K562 (cell line): Measurements from ENCODE around the gene HSPB1. TPM values are rescaled to one million over a fixed set of nuclear protein-coding genes. Genes with fewer than 3 reads are reported as not detected.

Experiments
- ARNT ChIP-seq, 2 experiments: fragments of 450-650 bp; IDR thresholded peaks; 2 replicates each; pipeline ENCODE4 v1.6.1; 2016; ENCODE audit warnings: mild to moderate bottlenecking in 1 of 2
- CSDE1 ChIP-seq, 2 experiments: fragments of 450-650 bp; IDR thresholded peaks; 2 replicates each; pipeline ENCODE4 v1.6.1; 2016; ENCODE audit warnings: mild to moderate bottlenecking in 1 of 2
- E2F3 ChIP-seq: fragments of 250-450 bp; sonication (Bioruptor Pico); IDR thresholded peaks from 2 replicates; pipeline ENCODE4 v1.4.0; 2020; ENCODE audit warnings: mild to moderate bottlenecking
- FOXJ3 ChIP-seq: sonication (generic); formaldehyde crosslinking; IDR thresholded peaks from 2 replicates; pipeline ENCODE4 v1.4.0; 2020; ENCODE audit warnings: mild to moderate bottlenecking, missing genetic modification reagents
- KDM5B ChIP-seq: fragments of 200-600 bp; sonication (generic); IDR thresholded peaks from 2 replicates; pipeline ENCODE4 v1.6.1; 2012; ENCODE audit warnings: low read depth, mild to moderate bottlenecking, moderate library complexity, low read length, control low read depth, inconsistent platforms; ENCODE audit not compliant: insufficient replicate concordance
- KLF10 ChIP-seq: fragments of 250-450 bp; sonication (Bioruptor Pico); IDR thresholded peaks from 2 replicates; pipeline ENCODE4 v1.6.1; 2021; ENCODE audit warnings: matching md5 sums
- MAZ ChIP-seq, 2 experiments: fragments of 450-650 bp in 1 of 2; sonication (generic) in 1 of 2; formaldehyde crosslinking; IDR thresholded peaks in 1 of 2; conservative IDR thresholded peaks in 1 of 2; 2 replicates each; pipeline versions ENCODE4 v1.4.0 to v1.5.0; 2020; ENCODE audit warnings: mild to moderate bottlenecking in 1 of 2, missing genetic modification reagents in 1 of 2
- MEF2D ChIP-seq: conservative IDR thresholded peaks from 2 replicates; pipeline ENCODE4 v1.6.1; 2016; ENCODE audit warnings: low read depth, missing genetic modification characterization, missing compliant biosample characterization
- NCOA6 ChIP-seq: fragments of 450-650 bp; IDR thresholded peaks from 2 replicates; pipeline ENCODE4 v1.6.1; 2017; ENCODE audit warnings: mild to moderate bottlenecking
- PML ChIP-seq: IDR thresholded peaks from 2 replicates; pipeline ENCODE4 v1.6.1; 2012; ENCODE audit warnings: low read length, inconsistent platforms
- POLR2G ChIP-seq: fragments of 200-400 bp; formaldehyde crosslinking; IDR thresholded peaks from 2 replicates; pipeline ENCODE4 v1.6.1; 2017; ENCODE audit warnings: low read depth, mild to moderate bottlenecking, antibody characterized with exemption, low read length, moderate library complexity
- POLR3A ChIP-seq: IDR thresholded peaks from 2 replicates; pipeline ENCODE4 v1.6.1; 2011; ENCODE audit warnings: borderline replicate concordance, mild to moderate bottlenecking, moderate library complexity; ENCODE audit not compliant: insufficient read length, insufficient read depth; ENCODE audit errors: extremely low read depth
- SPI1 ChIP-seq: IDR thresholded peaks from 2 replicates; pipeline ENCODE4 v1.6.1; 2011; ENCODE audit warnings: low read depth, low read length, control low read depth, borderline replicate concordance
- SREBF1 ChIP-seq: fragments of 150-350 bp; IDR thresholded peaks from 2 replicates; pipeline ENCODE4 v1.6.1; 2014; ENCODE audit warnings: antibody characterized with exemption, low read depth, low read length, borderline replicate concordance
- STAT5B ChIP-seq: fragments of 250-450 bp; sonication (Bioruptor Pico); IDR thresholded peaks from 2 replicates; pipeline ENCODE4 v1.8.0; 2021; ENCODE audit warnings: mild to moderate bottlenecking, inconsistent platforms
- ZKSCAN3 ChIP-seq: fragments of 250-450 bp; sonication (Bioruptor Pico); IDR thresholded peaks from 2 replicates; pipeline ENCODE4 v1.4.0; 2020
- ZNF175 ChIP-seq: fragments of 200-800 bp; sonication (Bioruptor generic); IDR thresholded peaks from 2 replicates; pipeline ENCODE4 v1.6.1; 2016; ENCODE audit warnings: low read depth, mild to moderate bottlenecking, missing genetic modification characterization, missing compliant biosample characterization
- ZNF217 ChIP-seq: sonication (generic); formaldehyde crosslinking; IDR thresholded peaks from 2 replicates; pipeline ENCODE4 v1.8.0; 2022; ENCODE audit warnings: mild to moderate bottlenecking, missing genetic modification reagents
- ZNF695 ChIP-seq: fragments of 450-650 bp; formaldehyde crosslinking; IDR thresholded peaks from 2 replicates; pipeline ENCODE4 v1.4.0; 2020; ENCODE audit warnings: mild to moderate bottlenecking, moderate library complexity
- ZNF696 ChIP-seq: fragments of 250-450 bp; sonication (Bioruptor Pico); conservative IDR thresholded peaks from 2 replicates; pipeline ENCODE4 v1.4.0; 2020; ENCODE audit warnings: mild to moderate bottlenecking, moderate library complexity
- ZSCAN32 ChIP-seq: fragments of 450-650 bp; formaldehyde crosslinking; IDR thresholded peaks from 2 replicates; pipeline ENCODE4 v1.4.0; 2020; ENCODE audit warnings: mild to moderate bottlenecking, moderate library complexity
- polyA plus RNA-seq, 8 experiments: library from polyadenylated mRNA; depleted of rRNA in 4 of 8; stranded (reverse) in 5 of 8; unstranded in 3 of 8; fragments of >200 nt; fragmentation: Nextera tagmentation in 2 of 8; fragmentation: Illumina TruSeq in 1 of 8; extraction: Ambion mirVana in 2 of 8; extraction: Trizol in 1 of 8; gene quantifications; 2 replicates each; pipeline versions ENCODE4 v1.2.1 to v1.2.3, GENCODE V29; 2011 to 2014; ENCODE audit warnings: inconsistent platforms in 1 of 8, missing spikeins in 1 of 8
- total RNA-seq, 7 experiments: library from RNA; depleted of rRNA in 6 of 7; stranded (reverse); fragments of >200 nt in 6 of 7; fragmentation: Illumina TruSeq in 2 of 7; extraction: Trizol in 2 of 7; gene quantifications; 2 replicates each; pipeline versions ENCODE4 v1.2.1 to v1.2.3, GENCODE V29; 2011 to 2021; ENCODE audit warnings: low replicate concordance in 1 of 7
- TF ChIP-seq, protein P1 (sequence below): sonication (generic); formaldehyde crosslinking; IDR thresholded peaks from 2 replicates; pipeline ENCODE4 v1.8.0; 2023; ENCODE audit warnings: mild to moderate bottlenecking, missing genetic modification reagents
- TF ChIP-seq, protein P2 (sequence below): sonication (generic); formaldehyde crosslinking; IDR thresholded peaks from 2 replicates; pipeline ENCODE4 v1.8.1; 2022; ENCODE audit warnings: missing genetic modification reagents

HSPB1 gene
- total and polyA plus RNA-seq, 9 of the 15 experiments (the other 6 are each of a cell fraction or from before 2014, with no cell fraction given) = 27.1 to 522 (median 138) TPM

DNA sequence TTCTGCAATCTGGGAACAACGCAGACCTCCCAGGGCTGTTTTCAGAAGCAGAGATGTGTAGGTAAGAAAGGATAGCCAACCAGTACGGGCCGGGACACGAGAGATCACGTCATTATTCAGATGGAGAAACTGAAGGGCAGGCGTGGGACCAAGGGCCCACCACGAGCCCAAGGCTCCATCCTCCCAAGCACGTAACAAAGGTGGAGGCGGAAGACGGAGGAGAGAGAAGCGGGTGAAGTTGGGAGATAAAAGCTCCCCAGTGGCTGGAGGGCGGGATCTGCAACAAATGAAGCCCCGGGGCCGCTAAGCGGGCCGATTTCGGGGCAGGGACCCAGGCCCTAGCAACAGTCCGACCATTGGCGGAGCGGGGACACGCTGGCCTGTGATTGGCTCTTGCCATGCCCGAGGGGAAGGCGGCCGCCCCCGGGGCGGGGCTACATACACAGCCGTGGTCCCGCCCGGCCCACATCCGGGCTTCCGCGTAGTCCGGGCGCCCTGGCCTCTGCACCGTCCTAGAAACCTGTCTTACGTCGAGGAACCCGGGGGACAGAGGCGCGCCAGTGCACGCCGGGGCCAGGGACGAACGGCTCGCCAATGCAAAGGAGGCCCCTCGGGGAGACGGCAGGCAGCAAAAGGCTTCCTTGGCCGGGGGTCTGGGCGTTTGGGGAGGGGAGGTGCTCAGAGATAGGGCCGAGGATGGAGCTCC is 15.5 kb downstream of the HSPB1 start (continued):
- TF ChIP-seq, protein P1, sequence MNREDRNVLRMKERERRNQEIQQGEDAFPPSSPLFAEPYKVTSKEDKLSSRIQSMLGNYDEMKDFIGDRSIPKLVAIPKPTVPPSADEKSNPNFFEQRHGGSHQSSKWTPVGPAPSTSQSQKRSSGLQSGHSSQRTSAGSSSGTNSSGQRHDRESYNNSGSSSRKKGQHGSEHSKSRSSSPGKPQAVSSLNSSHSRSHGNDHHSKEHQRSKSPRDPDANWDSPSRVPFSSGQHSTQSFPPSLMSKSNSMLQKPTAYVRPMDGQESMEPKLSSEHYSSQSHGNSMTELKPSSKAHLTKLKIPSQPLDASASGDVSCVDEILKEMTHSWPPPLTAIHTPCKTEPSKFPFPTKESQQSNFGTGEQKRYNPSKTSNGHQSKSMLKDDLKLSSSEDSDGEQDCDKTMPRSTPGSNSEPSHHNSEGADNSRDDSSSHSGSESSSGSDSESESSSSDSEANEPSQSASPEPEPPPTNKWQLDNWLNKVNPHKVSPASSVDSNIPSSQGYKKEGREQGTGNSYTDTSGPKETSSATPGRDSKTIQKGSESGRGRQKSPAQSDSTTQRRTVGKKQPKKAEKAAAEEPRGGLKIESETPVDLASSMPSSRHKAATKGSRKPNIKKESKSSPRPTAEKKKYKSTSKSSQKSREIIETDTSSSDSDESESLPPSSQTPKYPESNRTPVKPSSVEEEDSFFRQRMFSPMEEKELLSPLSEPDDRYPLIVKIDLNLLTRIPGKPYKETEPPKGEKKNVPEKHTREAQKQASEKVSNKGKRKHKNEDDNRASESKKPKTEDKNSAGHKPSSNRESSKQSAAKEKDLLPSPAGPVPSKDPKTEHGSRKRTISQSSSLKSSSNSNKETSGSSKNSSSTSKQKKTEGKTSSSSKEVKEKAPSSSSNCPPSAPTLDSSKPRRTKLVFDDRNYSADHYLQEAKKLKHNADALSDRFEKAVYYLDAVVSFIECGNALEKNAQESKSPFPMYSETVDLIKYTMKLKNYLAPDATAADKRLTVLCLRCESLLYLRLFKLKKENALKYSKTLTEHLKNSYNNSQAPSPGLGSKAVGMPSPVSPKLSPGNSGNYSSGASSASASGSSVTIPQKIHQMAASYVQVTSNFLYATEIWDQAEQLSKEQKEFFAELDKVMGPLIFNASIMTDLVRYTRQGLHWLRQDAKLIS = no peak
- TF ChIP-seq POLR2G (peak; percentile 91), MEF2D (no peak), ZSCAN32 (CRISPR knock-in tag) (no peak), POLR3A (no peak), NCOA6 (peak; percentile 97), ZNF217 (CRISPR knock-in tag) (no peak), CSDE1 (IDR thresholded peaks at IDR 0.05) (no peak), E2F3 (CRISPR knock-in tag) (no peak), MAZ (CRISPR knock-in tag; conservative IDR thresholded peaks at IDR 0.05 in 1 of 2, IDR thresholded peaks at IDR 0.05 in 1 of 2) (peak in 1 of 2 experiments; percentile 83; a peak in 2 of 4 replicates), ARNT (IDR thresholded peaks at IDR 0.05) (0 out of 4 replicates have a peak, but pooled peaks of 1 of the 2 experiments have one; percentile 25), STAT5B (no peak), KDM5B (peak; percentile 44), FOXJ3 (CRISPR knock-in tag) (no peak), PML (peak; percentile 23; the same call in 1 of the 2 replicates), SPI1 (no peak), ZNF696 (CRISPR knock-in tag) (no peak), ZKSCAN3 (CRISPR knock-in tag) (no peak), SREBF1 (no peak), KLF10 (CRISPR knock-in tag) (no peak), ZNF175 (CRISPR knock-in tag) (no peak), ZNF695 (no peak)
- TF ChIP-seq, protein P2, sequence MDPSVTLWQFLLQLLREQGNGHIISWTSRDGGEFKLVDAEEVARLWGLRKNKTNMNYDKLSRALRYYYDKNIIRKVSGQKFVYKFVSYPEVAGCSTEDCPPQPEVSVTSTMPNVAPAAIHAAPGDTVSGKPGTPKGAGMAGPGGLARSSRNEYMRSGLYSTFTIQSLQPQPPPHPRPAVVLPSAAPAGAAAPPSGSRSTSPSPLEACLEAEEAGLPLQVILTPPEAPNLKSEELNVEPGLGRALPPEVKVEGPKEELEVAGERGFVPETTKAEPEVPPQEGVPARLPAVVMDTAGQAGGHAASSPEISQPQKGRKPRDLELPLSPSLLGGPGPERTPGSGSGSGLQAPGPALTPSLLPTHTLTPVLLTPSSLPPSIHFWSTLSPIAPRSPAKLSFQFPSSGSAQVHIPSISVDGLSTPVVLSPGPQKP (CRISPR knock-in tag) = no peak
